PC-3 (cell line): Measurements from ENCODE around the gene ABTB2.

ENCODE experiments used
- EZH2 ChIP-seq: fragments of 300-600 bp; sonication (generic); IDR thresholded peaks from one replicate; pipeline ENCODE4 v1.6.1; 2017; ENCODE audit warnings: antibody characterized with exemption, mild to moderate bottlenecking, low read length; ENCODE audit not compliant: unreplicated experiment
- EZH2phosphoT487 ChIP-seq: fragments of 300-600 bp; sonication (generic); IDR thresholded peaks from 2 replicates; pipeline ENCODE4 v1.6.1; 2018; ENCODE audit warnings: mild to moderate bottlenecking, antibody characterized with exemption, low read length, borderline replicate concordance
- TF ChIP-seq, protein P1 (sequence below): fragments of 300-600 bp; sonication (generic); conservative IDR thresholded peaks from 2 replicates; pipeline ENCODE4 v1.5.1; 2017; ENCODE audit warnings: antibody characterized with exemption, low read depth, mild to moderate bottlenecking, low read length

DNA sequence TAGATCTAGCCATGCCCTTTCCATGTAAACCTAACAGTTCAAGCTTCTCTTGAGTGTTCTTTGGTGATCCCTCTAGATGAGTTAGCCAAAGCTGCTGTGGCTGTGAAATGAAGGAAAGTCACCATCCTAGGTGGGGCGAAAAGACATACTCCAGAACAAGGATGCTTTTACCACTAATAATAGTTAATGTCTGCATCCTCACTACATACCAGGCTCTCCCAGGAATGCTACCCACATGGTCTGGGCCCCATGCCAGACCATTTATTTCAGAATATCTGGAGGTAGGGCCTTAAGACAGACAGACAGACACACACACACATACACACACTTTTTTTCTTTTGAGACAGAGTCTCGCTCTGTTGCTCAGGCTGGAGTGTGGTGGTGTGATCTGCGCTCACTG lies 14.7 kb downstream of the ABTB2 start:
- TF ChIP-seq, protein P1, sequence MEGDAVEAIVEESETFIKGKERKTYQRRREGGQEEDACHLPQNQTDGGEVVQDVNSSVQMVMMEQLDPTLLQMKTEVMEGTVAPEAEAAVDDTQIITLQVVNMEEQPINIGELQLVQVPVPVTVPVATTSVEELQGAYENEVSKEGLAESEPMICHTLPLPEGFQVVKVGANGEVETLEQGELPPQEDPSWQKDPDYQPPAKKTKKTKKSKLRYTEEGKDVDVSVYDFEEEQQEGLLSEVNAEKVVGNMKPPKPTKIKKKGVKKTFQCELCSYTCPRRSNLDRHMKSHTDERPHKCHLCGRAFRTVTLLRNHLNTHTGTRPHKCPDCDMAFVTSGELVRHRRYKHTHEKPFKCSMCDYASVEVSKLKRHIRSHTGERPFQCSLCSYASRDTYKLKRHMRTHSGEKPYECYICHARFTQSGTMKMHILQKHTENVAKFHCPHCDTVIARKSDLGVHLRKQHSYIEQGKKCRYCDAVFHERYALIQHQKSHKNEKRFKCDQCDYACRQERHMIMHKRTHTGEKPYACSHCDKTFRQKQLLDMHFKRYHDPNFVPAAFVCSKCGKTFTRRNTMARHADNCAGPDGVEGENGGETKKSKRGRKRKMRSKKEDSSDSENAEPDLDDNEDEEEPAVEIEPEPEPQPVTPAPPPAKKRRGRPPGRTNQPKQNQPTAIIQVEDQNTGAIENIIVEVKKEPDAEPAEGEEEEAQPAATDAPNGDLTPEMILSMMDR, result no peak
- TF ChIP-seq EZH2, result no peak
- no peak for TF ChIP-seq EZH2phosphoT487
